Suprapubic skin (tissue), 3 donors: ENCODE data around the gene ZNF777.

Experiments
- CTCF ChIP-seq, 2 donors: fragments of 200-600 bp in 1 of 2; fragments of 450-650 bp in 1 of 2; sonication (generic) in 1 of 2; IDR thresholded peaks; one replicate each; pipeline ENCODE4 v1.5.1; 2016 to 2019; ENCODE audit warnings: antibody characterized with exemption in 2 of 2, mild to moderate bottlenecking in 1 of 2, moderate library complexity in 1 of 2
- EP300 ChIP-seq: sonication (generic); formaldehyde crosslinking; IDR thresholded peaks from one replicate; pipeline ENCODE4 v1.6.1; 2017; ENCODE audit warnings: antibody characterized with exemption
- POLR2A ChIP-seq, 2 donors: fragments of 450-650 bp; IDR thresholded peaks; one replicate each; pipeline ENCODE4 v1.6.1; 2017; ENCODE audit warnings: antibody characterized with exemption in 2 of 2, mild to moderate bottlenecking in 2 of 2, moderate library complexity in 2 of 2

- TF ChIP-seq CTCF (IDR thresholded peaks at IDR 0.05) = no peak
- TF ChIP-seq POLR2A (IDR thresholded peaks at IDR 0.05) = no peak
- TF ChIP-seq EP300 = no peak
These were observed 10.6 kb upstream of the ZNF777 start for GRCh38 chr7:149471289-149471953.
